Activated naive CD4-positive, alpha-beta T cell treated with Interleukin-2 at 50 U/mL for 16 hours (primary cell): Measurements from ENCODE around the gene GTF3C5.
A peak's percentile ranks its signal among the peaks of the same experiment; 100 is the strongest.
"Not testable (repeated sequence)": the region's sequence is repeated elsewhere in the genome, so short reads cannot be mapped to it uniquely, and the experiment has no call there.

Source experiments
- DNase-seq: peaks from one replicate; pipeline ENCODE4 v3.0.0-alpha.2; 2020

GTF3C5 gene

GRCh38 chr9:133030317-133031129 is at the start of gene GTF3C5:
GTF3C5 (plus strand) TSS chr9:133030997; CDS start chr9:133031012, 15 bp downstream.
- DNase-seq: peak; percentile 93

- DNase-seq: no peak
These were observed 48.3 kb upstream of the GTF3C5 start for GRCh38 chr9:132982458-132982857.

GRCh38 chr9:132983491-132984201 is 47.2 kb upstream of the GTF3C5 start:
- DNase-seq: no peak

GRCh38 chr9:132984202-132985070 is 46.4 kb upstream of the GTF3C5 start:
- no peak for DNase-seq

GRCh38 chr9:132985071-132985350 is 45.8 kb upstream of the GTF3C5 start:
- no peak for DNase-seq

GRCh38 chr9:132985489-132985888 is 45.3 kb upstream of the GTF3C5 start:
- no peak for DNase-seq

- DNase-seq: no peak
These were observed 44.7 kb upstream of the GTF3C5 start for GRCh38 chr9:132986114-132986513.

GRCh38 chr9:132986640-132987620 is 43.9 kb upstream of the GTF3C5 start:
- DNase-seq: no peak

GRCh38 chr9:132988244-132989013 is 42.4 kb upstream of the GTF3C5 start:
- no peak for DNase-seq

- no peak for DNase-seq
These were observed 41.8 kb upstream of the GTF3C5 start for GRCh38 chr9:132989014-132989310.

GRCh38 chr9:132989414-132989996 is 41.3 kb upstream of the GTF3C5 start:
- DNase-seq: no peak

- not testable (repeated sequence) for DNase-seq
These were observed 40.7 kb upstream of the GTF3C5 start for GRCh38 chr9:132989998-132990557.

GRCh38 chr9:132990781-132991180 is 40.0 kb upstream of the GTF3C5 start:
- no peak for DNase-seq

GRCh38 chr9:132991351-132992300 is 39.2 kb upstream of the GTF3C5 start:
- DNase-seq: no peak

GRCh38 chr9:132993511-132993939 is 37.3 kb upstream of the GTF3C5 start:
- DNase-seq: no peak

- no peak for DNase-seq
These were observed 36.2 kb upstream of the GTF3C5 start for GRCh38 chr9:132994410-132995120.

GRCh38 chr9:132995121-132995420 is 35.7 kb upstream of the GTF3C5 start:
- no peak for DNase-seq

GRCh38 chr9:132995879-132996278 is 34.9 kb upstream of the GTF3C5 start:
- DNase-seq: no peak

- DNase-seq: no peak
These were observed 34.3 kb upstream of the GTF3C5 start for GRCh38 chr9:132996526-132996925.
